Heart right ventricle (tissue), 16 donors: ENCODE measurements around the gene SPECC1L. TPM values are rescaled to one million over a fixed set of nuclear protein-coding genes. Genes with fewer than 3 reads are reported as not detected.

Experiments used
- ATAC-seq, 8 donors: fragments of 200-7000 bp; cut with Tn5 transposase; one replicate each; pipeline ENCODE4 v1.9.1; 2020; ENCODE audit warnings: mild to moderate bottlenecking in 8 of 8, moderate library complexity in 8 of 8, moderate number of reproducible peaks in 1 of 8
- DNase-seq, 2 donors: peaks; one replicate each; pipeline ENCODE4 v3.0.0-alpha.2; 2020
- H3K27ac ChIP-seq, 10 donors: fragments of 200-600 bp; sonication (generic) in 2 of 10; one replicate each; pipeline versions ENCODE4 v1.5.0 to v1.8.0; 2020 to 2022; ENCODE audit warnings: mild to moderate bottlenecking in 3 of 10
- H3K27me3 ChIP-seq, 7 donors: fragments of 200-600 bp; one replicate each; pipeline ENCODE4 v1.8.0; 2021 to 2022; ENCODE audit warnings: mild to moderate bottlenecking in 2 of 7
- H3K36me3 ChIP-seq, 9 donors: fragments of 200-600 bp; sonication (generic) in 1 of 9; one replicate each; pipeline versions ENCODE4 v1.5.0 to v1.8.0; 2020 to 2022; ENCODE audit warnings: mild to moderate bottlenecking in 2 of 9
- H3K4me1 ChIP-seq, 9 donors: fragments of 200-600 bp; sonication (generic) in 1 of 9; one replicate each; pipeline versions ENCODE4 v1.5.0 to v1.8.0; 2020 to 2022; ENCODE audit warnings: mild to moderate bottlenecking in 4 of 9
- H3K4me3 ChIP-seq, 10 donors: fragments of 200-600 bp; sonication (generic) in 2 of 10; one replicate each; pipeline versions ENCODE4 v1.5.0 to v1.8.0; 2020 to 2022; ENCODE audit warnings: mild to moderate bottlenecking in 7 of 10, moderate library complexity in 2 of 10
- H3K9me3 ChIP-seq, 11 donors: fragments of 200-600 bp in 10 of 11; sonication (generic) in 2 of 11; one replicate each; pipeline versions ENCODE4 v1.5.0 to v1.8.0; 2013 to 2022; ENCODE audit warnings: mild to moderate bottlenecking in 2 of 11, control low read depth in 1 of 11, moderate library complexity in 1 of 11
- CTCF ChIP-seq, 9 donors: fragments of 200-600 bp; sonication (generic) in 2 of 9; IDR thresholded peaks; one replicate each; pipeline versions ENCODE4 v1.5.0 to v1.8.0; 2021 to 2022; ENCODE audit warnings: antibody characterized with exemption in 9 of 9, mild to moderate bottlenecking in 5 of 9, moderate library complexity in 1 of 9
- WGBS, 2 donors: extraction: QIAGEN DNeasy Blood & Tissue Kit; methylation state at CpG; one replicate each; pipeline ENCODE4 v1.1.7; 2013; ENCODE audit warnings: inconsistent platforms in 1 of 2; 5-methylcytosine and 5-hydroxymethylcytosine counted together
- intact Hi-C, 10 donors: fragments of 100-400 bp; cut with DNase I; formaldehyde crosslinking; loops; one replicate each; pipeline versions ENCODE4 v1.11.1 to v1.14.2; 2022
- polyA plus RNA-seq, 2 donors: library from polyadenylated mRNA; stranded (reverse); fragments of 200-250 nt; gene quantifications; one replicate each; pipeline ENCODE4 v1.2.3, GENCODE V29; 2013
- total RNA-seq, 10 donors: library from RNA; stranded (reverse); fragmentation: NEBNext Ultra II Directional in 3 of 10; extraction: Animal tissue kit (Norgen Biotek cat#: 25700) in 3 of 10; gene quantifications; one replicate each; pipeline versions ENCODE4 v1.2.1 to v1.2.4, GENCODE V29; 2021 to 2023
- donor health status: Arrhythmogenic right ventricular cardiomyopathy.
- donor health status: ischemic (EF 13 %, LVEDD 7.1; RV severe dilation, severe dysfunction).
- donor health status: healthy with polysubstance abuse.
- donor health status: DM: no; HTN: yes; CAD: no.
- donor health status: DM: no; HTN: no; CAD: no.
- donor health status: ischemic (EF 25% LVEDD 6.9; RV normal size, moderate dysfunction).
- donor health status: ischemic (EF 25% LVEDD 5.7; RV mildly dilated, moderate dysfunction).
- donor health status: healthy.
- donor health status: DM: yes; HTN: yes; CAD: no.
- donor health status: Ischemic cardiomyopathy.
- donor health status: ischemic (EF 35%, LVEDD 5.7; RV mildly dilated, moderate dysfunction).
- donor health status: nonischemic (EF 11% LVEDD 7.7; RV severe dilation, severe dysfunction).
- donor health status: DM: yes; HTN: yes; CAD: no.
- donor health status: PGD.
- donor health status: ischemic (EF 29% LVEDD 5.4; RV normal size, mild dysfunction).
- donor health status: nonischemic (EF 23%, LVEDD 6.1; RV moderate dilation, normal function).

SPECC1L gene
- total and polyA plus RNA-seq, 12 donors, result 8.3 to 61.7 (median 49.5) TPM

DNA sequence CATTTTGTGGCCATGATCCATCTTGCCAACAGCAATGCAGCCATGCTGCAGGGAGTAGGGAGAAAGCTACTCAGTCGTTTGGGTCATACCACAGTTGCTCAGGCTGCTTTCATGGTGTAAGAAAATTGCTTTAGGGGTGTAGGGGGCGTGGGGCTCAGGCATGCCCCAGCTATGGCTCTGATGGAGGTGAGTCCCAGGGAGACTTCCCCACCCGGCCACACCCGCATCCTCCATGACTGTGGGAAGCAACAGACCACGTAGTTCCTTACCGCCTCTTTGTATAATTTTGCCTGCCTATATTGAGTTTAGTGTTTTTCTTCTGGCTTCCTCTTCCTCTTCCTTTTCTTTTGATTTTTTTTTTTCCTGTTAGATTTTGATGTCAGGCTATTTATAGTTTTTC is 58.8 kb downstream of the SPECC1L start:
- TF ChIP-seq CTCF (IDR thresholded peaks at IDR 0.05), result no peak
- Histone ChIP-seq H3K36me3 (peaks cover 0 to 90% (median 31%) of the 10 kb centered on the region in 9 donors), H3K27ac (peak overlapping the region in 1 of 10 donors; percentile 12), H3K27me3 (no peaks in the 10 kb centered on the region), H3K9me3 (no peaks in the 10 kb centered on the region), H3K4me3 (no peak overlapping the region), H3K4me1 (peaks cover 0 to 34% (median 16%) of the 10 kb centered on the region in 9 donors)
- intact Hi-C loops, result loop anchor here in 6 of 10 donors (5.0 to 10.0 kb wide), 7 partner anchors 75 to 198 kb away; no protein-coding TSS in a partner anchor
- ATAC-seq, result peak in 3 of 8 donors; percentile 35 to 61 (median 49)
- 65 to 67% methylated on average over 6 of the region's 6 CpGs for WGBS, 2 donors
- no peak for DNase-seq

DNA sequence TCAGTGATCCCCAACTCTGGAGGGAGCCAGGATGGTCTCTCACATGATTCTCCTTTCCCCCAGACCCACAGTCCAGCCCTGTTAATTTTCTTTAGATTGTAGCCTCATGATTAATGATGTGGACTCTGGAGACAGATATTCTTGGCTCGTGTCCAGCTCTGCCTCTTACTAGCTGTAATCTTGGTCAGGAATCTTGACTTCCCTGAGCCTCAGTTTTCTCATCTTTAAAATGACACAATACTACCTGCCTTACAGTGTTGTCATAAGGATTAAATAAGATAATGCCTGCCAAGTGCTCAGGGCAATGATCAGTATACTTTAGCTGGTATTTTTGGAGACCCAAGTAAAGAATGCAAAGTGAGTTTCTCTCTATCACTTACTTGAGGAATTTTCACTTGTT is 60.0 kb downstream of the SPECC1L start:
- Histone ChIP-seq H3K27me3 (no peaks in the 10 kb centered on the region), H3K27ac (peak overlapping the region in 1 of 10 donors; percentile 4), H3K4me3 (no peak overlapping the region), H3K9me3 (no peaks in the 10 kb centered on the region), H3K36me3 (peaks cover 0 to 97% (median 36%) of the 10 kb centered on the region in 9 donors), H3K4me1 (peaks cover 0 to 35% (median 5%) of the 10 kb centered on the region in 9 donors)
- no peak for DNase-seq
- no peak for ATAC-seq
- TF ChIP-seq CTCF (IDR thresholded peaks at IDR 0.05), result no peak
- intact Hi-C loops, result loop anchor here in 2 of 10 donors (5.0 kb wide), 1 partner anchor 92 kb away; no protein-coding TSS in a partner anchor
- WGBS, 2 donors, result 0 to 56% methylated on average over 1 of the region's 1 CpG

GRCh38 chr22:24331468-24332440 is 61.1 kb downstream of the SPECC1L start:
- 83% methylated on average over 3 of the region's 3 CpGs for WGBS, 2 donors
- ATAC-seq (no peak), DNase-seq (no peak)
- Histone ChIP-seq H3K4me3 (no peak overlapping the region), H3K27ac (peak overlapping the region in 1 of 10 donors; percentile 4), H3K36me3 (peaks cover 0 to 97% (median 36%) of the 10 kb centered on the region in 9 donors), H3K27me3 (no peaks in the 10 kb centered on the region), H3K4me1 (peaks cover 0 to 40% (median 4%) of the 10 kb centered on the region in 9 donors), H3K9me3 (no peaks in the 10 kb centered on the region)
- TF ChIP-seq CTCF (IDR thresholded peaks at IDR 0.05), result no peak
- intact Hi-C loops, result loop anchor here in 2 of 10 donors (5.0 kb wide), 1 partner anchor 91 kb away; no protein-coding TSS in a partner anchor

- peaks cover 0 to 43% (median 4%) of the 10 kb centered on the region in 9 donors for H3K4me1 ChIP-seq
- H3K36me3 ChIP-seq, result peaks cover 0 to 97% (median 42%) of the 10 kb centered on the region in 9 donors
- H3K9me3 ChIP-seq, result no peaks in the 10 kb centered on the region
- no peak overlapping the region for H3K27ac ChIP-seq
- DNase-seq, result no peak
- 95 to 99% methylated on average over 2 of the region's 2 CpGs for WGBS, 2 donors
- intact Hi-C loops, result loop anchor here in 2 of 10 donors (5.0 kb wide), 1 partner anchor 89 kb away; no protein-coding TSS in a partner anchor
- no peaks in the 10 kb centered on the region for H3K27me3 ChIP-seq
- no peak overlapping the region for H3K4me3 ChIP-seq
- no peak for TF ChIP-seq CTCF (IDR thresholded peaks at IDR 0.05)
- no peak for ATAC-seq
Observed at GRCh38 chr22:24333301-24333700, 62.7 kb downstream of the SPECC1L start.
